Small intestine (tissue), 7 donors: ENCODE measurements around the gene MICU1. TPM values are rescaled to one million over a fixed set of nuclear protein-coding genes. Genes with fewer than 3 reads are reported as not detected.
"Not testable (repeated sequence)": the region's sequence is repeated elsewhere in the genome, so short reads cannot be mapped to it uniquely, and the experiment has no call there.

Experiments used
- DNase-seq, 2 donors: peaks; one replicate each; pipeline versions ENCODE4 v3.0.0 to v3.0.0-alpha.2; 2013
- FAIRE-seq: peaks from 2 replicates; lab custom pipeline; 2012; peaks lifted over from hg19 to GRCh38; lab: Jason Lieb, UNC
- H3K27ac ChIP-seq, 3 donors: one replicate each; pipeline ENCODE4 v1.5.1; 2013; ENCODE audit warnings: low read length in 2 of 3, mild to moderate bottlenecking in 2 of 3, control low read depth in 1 of 3, inconsistent platforms in 1 of 3, low read depth in 1 of 3, moderate library complexity in 1 of 3
- H3K27me3 ChIP-seq, 3 donors: one replicate each; pipeline ENCODE4 v1.6.1; 2013; ENCODE audit warnings: low read length in 3 of 3, inconsistent platforms in 1 of 3; ENCODE audit not compliant: control insufficient read depth in 3 of 3, insufficient read depth in 3 of 3
- H3K36me3 ChIP-seq, 3 donors: one replicate each; pipeline ENCODE4 v1.6.1; 2013; ENCODE audit warnings: low read length in 3 of 3, inconsistent platforms in 1 of 3, low read depth in 1 of 3, mild to moderate bottlenecking in 1 of 3, moderate library complexity in 1 of 3; ENCODE audit not compliant: control insufficient read depth in 3 of 3, insufficient read depth in 2 of 3
- H3K4me1 ChIP-seq, 3 donors: one replicate each; pipeline ENCODE4 v1.6.1; 2013; ENCODE audit warnings: low read length in 2 of 3, inconsistent platforms in 1 of 3, low read depth in 1 of 3, mild to moderate bottlenecking in 1 of 3, moderate library complexity in 1 of 3; ENCODE audit not compliant: control insufficient read depth in 3 of 3, insufficient read depth in 2 of 3
- H3K4me3 ChIP-seq, 3 donors: one replicate each; pipeline ENCODE4 v1.5.1; 2013; ENCODE audit warnings: low read length in 3 of 3, control low read depth in 1 of 3, inconsistent platforms in 1 of 3, low read depth in 1 of 3, mild to moderate bottlenecking in 1 of 3, moderate library complexity in 1 of 3
- H3K9me3 ChIP-seq, 2 donors: one replicate each; pipeline ENCODE4 v1.6.1; 2013; ENCODE audit warnings: low read depth in 1 of 2, low read length in 1 of 2; ENCODE audit not compliant: control insufficient read depth in 2 of 2, insufficient read depth in 1 of 2
- WGBS, 3 donors: extraction: QIAGEN DNeasy Blood & Tissue Kit; methylation state at CpG; one replicate each; pipeline ENCODE4 v1.1.7; 2013; 5-methylcytosine and 5-hydroxymethylcytosine counted together
- polyA plus RNA-seq, 4 donors: library from polyadenylated mRNA; stranded (reverse) in 3 of 4; unstranded in 1 of 4; fragments of 200-250 nt in 3 of 4; fragments of 120-200 nt in 1 of 4; gene quantifications; one replicate each; pipeline versions ENCODE4 v1.2.1 to v1.2.3, GENCODE V29; 2013
- donor health status: healthy with polysubstance abuse.
- donor health status: control.
- donor health status: control.
- donor health status: Bipolar disorder and iron deficiency.
- donor health status: healthy.

MICU1 gene
- polyA plus RNA-seq, 4 donors: 32.5 to 64.1 (median 45.1) TPM

DNA sequence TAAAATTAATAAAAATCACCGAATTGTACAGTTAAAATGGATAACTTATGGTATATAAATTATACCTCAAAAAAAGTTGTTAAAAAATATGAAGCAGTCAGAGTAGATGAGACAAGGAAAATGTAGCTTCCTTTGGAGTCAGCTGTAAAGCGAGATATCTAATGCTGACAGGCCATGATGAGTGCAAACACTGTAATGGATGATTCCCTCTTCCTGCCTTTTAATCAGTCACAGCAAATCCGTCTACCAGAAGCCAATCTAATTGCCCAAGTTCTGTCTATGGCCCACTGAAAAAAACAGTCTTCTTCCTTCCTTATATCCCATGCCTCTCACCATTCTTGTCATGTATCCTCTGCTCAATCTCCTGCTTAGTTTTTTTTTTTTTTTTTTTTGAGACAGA, 211.2 kb downstream of the MICU1 start:
- H3K27ac ChIP-seq: no peak overlapping the region
- no peak for DNase-seq
- H3K9me3 ChIP-seq: no peaks in the 10 kb centered on the region
- H3K27me3 ChIP-seq: no peaks in the 10 kb centered on the region
- peaks cover 0 to 4% (median 0%) of the 10 kb centered on the region in 3 donors for H3K4me1 ChIP-seq
- no peak for FAIRE-seq
- WGBS, 3 donors: 90 to 97% (median 95%) methylated on average over 3 of the region's 3 CpGs
- peaks cover 0 to 9% (median 2%) of the 10 kb centered on the region in 3 donors for H3K36me3 ChIP-seq
- H3K4me3 ChIP-seq: no peak overlapping the region

DNA sequence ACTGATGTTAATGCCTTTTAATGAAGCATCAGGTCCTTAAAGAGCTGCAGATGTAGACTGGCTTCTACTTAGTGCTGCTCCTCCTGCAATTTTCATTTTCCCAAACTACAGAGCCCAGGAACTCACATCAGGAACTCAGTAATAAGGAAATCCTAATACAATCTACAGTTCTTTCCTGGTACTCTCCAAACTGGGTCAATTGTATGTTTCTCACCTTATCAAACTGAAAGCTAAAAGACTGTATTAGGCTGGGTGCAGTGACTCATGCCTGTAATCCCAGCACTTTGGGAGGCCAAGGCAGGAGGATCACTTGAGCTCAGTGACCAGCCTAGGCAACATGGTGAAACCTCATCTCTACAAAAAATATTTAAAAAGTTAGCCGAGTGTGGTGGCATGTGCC, 216.7 kb downstream of the MICU1 start:
- no peak overlapping the region for H3K27ac ChIP-seq
- no peaks in the 10 kb centered on the region for H3K4me1 ChIP-seq
- H3K36me3 ChIP-seq: peaks cover 0 to 11% (median 4%) of the 10 kb centered on the region in 3 donors
- no peaks in the 10 kb centered on the region for H3K27me3 ChIP-seq
- no peaks in the 10 kb centered on the region for H3K9me3 ChIP-seq
- FAIRE-seq (no peak), DNase-seq (no peak)
- 96 to 100% (median 96%) methylated on average over 1 of the region's 1 CpG for WGBS, 3 donors
- H3K4me3 ChIP-seq: no peak overlapping the region

DNA sequence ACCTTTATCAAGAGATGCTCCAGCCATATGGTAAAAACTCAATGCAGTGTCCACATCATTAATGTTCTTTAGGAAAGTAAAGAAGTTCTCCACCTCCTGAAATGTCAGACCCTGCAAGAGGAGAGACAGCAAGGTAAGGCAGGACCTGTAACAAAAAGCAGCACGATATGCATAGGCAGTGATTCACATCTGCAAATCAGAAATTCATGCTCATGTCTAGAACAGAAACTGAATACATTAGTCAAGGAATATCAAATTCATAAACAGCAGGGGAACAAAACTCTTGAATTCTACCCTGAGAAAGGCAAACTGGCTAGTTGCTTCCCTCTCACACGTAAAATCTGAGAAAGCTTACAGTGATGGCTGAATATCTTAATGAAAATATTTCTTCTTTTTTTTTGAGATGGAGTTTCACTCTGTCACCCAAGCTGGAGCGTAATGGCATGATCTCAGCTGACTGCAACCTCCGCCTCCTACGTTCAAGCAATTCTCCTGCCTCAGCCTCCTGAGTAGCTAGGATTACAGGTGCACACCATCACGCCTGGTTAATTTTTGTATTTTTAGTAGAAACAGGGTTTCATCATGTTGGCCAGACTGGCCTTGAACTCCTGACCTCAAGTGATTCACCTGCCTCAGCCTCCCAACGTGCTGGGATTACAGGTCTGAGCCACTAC, 217.8 kb downstream of the MICU1 start:
- FAIRE-seq (no peak), DNase-seq (no peak)
- 84 to 87% (median 85%) methylated on average over 7 of the region's 7 CpGs for WGBS, 3 donors
- no peaks in the 10 kb centered on the region for H3K27me3 ChIP-seq
- H3K27ac ChIP-seq: no peak overlapping the region
- H3K9me3 ChIP-seq: no peaks in the 10 kb centered on the region
- no peaks in the 10 kb centered on the region for H3K4me1 ChIP-seq
- H3K36me3 ChIP-seq: peaks cover 0 to 16% (median 2%) of the 10 kb centered on the region in 3 donors
- no peak overlapping the region for H3K4me3 ChIP-seq

DNA sequence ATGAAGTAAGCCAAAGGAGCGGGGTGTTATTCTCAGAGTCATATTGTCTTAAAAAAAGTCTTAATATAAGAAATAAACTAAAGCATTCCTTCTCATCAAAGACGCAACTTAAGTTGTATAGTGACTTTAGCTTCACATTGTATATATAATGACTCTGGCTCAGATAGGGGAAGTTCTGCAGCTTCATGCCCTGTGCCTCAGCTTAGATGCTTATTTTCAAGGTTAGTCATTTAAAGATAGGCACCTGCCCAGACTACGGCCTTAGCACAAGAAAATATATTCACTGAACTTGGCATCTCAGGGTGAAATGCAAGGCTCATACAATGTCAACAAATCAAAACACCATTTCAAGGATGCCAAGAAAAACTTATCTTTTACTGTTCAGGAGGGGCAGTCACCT, 218.4 kb downstream of the MICU1 start:
- peaks cover 0 to 22% (median 2%) of the 10 kb centered on the region in 3 donors for H3K36me3 ChIP-seq
- H3K4me1 ChIP-seq: no peaks in the 10 kb centered on the region
- no peak overlapping the region for H3K4me3 ChIP-seq
- WGBS, 3 donors: 77 to 89% (median 81%) methylated on average over 3 of the region's 3 CpGs
- H3K27me3 ChIP-seq: no peaks in the 10 kb centered on the region
- FAIRE-seq: no peak
- H3K9me3 ChIP-seq: no peaks in the 10 kb centered on the region
- H3K27ac ChIP-seq: no peak overlapping the region
- no peak for DNase-seq

DNA sequence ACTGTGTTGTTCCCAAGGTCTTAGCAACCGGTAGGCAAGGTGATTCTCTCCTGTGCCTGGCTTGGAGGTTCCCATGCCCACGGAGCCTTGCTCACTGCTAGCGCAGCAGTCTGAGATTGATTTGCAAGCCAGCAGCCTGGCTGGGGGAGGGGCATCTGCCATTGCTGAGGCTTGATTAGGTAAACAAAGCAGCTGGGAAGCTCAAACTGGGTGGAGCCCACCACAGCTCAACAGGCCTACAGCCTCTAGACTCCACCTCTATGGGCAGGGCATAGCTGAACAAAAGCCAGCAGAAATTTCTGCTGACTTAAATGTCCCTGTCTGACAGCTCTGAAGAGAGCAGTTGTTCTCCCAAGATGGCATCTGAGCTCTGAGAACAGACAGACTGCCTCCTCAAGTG, 230.3 kb downstream of the MICU1 start:
- H3K27me3 ChIP-seq, H3K4me1 ChIP-seq, H3K9me3 ChIP-seq, FAIRE-seq, H3K4me3 ChIP-seq, DNase-seq, H3K27ac ChIP-seq: not testable (repeated sequence)
- 88 to 100% (median 92%) methylated on average over 3 of the region's 3 CpGs for WGBS, 3 donors
- peaks cover 0 to 24% (median 2%) of the 10 kb centered on the region in 3 donors for H3K36me3 ChIP-seq

DNA sequence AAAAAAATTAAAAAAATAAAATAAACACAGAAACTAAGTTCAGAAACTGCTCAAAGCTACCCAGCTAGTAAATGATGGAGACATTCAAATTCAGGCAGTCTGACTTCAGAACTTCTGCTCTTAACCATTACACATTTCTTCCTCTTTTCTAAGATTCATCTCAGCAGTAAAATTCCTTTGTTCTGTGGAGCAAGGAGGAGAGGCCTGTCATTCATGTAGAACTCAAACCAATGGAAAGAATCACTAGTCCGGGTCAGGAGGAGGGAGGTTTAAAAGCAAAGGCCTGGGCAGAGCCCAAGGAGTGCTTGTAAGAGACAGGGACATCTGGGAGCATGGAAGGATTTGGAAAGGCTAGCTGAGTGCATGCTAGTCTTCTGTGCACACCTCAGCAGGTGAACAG, 233.3 kb downstream of the MICU1 start:
- WGBS, 3 donors: 82 to 89% (median 88%) methylated on average over 1 of the region's 1 CpG
- H3K27me3 ChIP-seq: no peaks in the 10 kb centered on the region
- peaks cover 0 to 21% (median 4%) of the 10 kb centered on the region in 3 donors for H3K36me3 ChIP-seq
- no peak overlapping the region for H3K4me3 ChIP-seq
- FAIRE-seq (no peak), DNase-seq (no peak)
- H3K9me3 ChIP-seq: peaks cover 0 to 9% of the 10 kb centered on the region in 2 donors
- peaks cover 0 to 7% (median 0%) of the 10 kb centered on the region in 3 donors for H3K4me1 ChIP-seq
- no peak overlapping the region for H3K27ac ChIP-seq

DNA sequence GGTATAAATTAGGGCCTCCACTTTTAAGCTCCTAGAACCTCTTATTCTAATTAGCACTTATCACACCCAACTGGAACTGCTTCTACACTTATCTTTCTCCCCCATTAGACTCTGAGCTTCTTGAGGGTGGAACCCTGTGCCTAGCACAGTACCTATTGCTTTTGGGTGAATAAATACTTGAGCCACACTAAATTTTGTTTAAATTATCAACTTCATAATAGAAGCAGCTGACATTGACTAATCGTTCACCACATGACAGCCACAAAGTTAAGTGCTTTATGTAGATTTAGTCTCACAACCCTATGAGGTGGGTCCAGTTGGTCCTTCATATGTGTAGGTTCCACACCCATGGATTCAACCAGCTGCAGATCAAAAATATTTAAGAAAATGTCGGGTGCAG, 235.1 kb downstream of the MICU1 start:
- H3K27me3 ChIP-seq: no peaks in the 10 kb centered on the region
- FAIRE-seq (no peak), DNase-seq (no peak)
- peaks cover 0 to 7% of the 10 kb centered on the region in 2 donors for H3K9me3 ChIP-seq
- H3K27ac ChIP-seq: no peak overlapping the region
- H3K4me1 ChIP-seq: peaks cover 0 to 7% (median 0%) of the 10 kb centered on the region in 3 donors
- H3K4me3 ChIP-seq: no peak overlapping the region
- 85 to 96% (median 92%) methylated on average over 2 of the region's 2 CpGs for WGBS, 3 donors
- peaks cover 0 to 22% (median 5%) of the 10 kb centered on the region in 3 donors for H3K36me3 ChIP-seq

DNA sequence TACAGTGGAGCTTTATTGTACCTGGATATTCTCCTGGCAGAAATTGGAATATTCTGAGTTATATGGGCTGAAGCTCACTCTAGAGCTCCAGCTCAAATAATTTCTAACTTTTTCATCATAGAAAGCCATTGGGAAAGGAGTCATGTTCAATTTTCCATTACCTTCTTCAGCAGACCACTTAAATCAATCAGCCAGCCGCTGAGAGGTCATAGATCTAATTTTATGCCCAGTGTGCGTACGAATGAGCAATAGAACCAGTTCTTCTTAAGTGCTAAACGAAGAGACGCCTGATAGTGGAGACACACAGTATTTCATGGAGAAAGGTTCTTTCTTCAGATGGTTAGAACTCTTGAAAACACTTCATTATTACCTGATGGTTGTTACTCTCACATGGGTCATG, 236.2 kb downstream of the MICU1 start:
- H3K27ac ChIP-seq: no peak overlapping the region
- DNase-seq: peak; percentile 5 to 23
- H3K4me1 ChIP-seq: peaks cover 0 to 7% (median 0%) of the 10 kb centered on the region in 3 donors
- H3K4me3 ChIP-seq: no peak overlapping the region
- H3K9me3 ChIP-seq: no peaks in the 10 kb centered on the region
- no peaks in the 10 kb centered on the region for H3K27me3 ChIP-seq
- WGBS, 3 donors: 47 to 71% (median 56%) methylated on average over 5 of the region's 5 CpGs
- peaks cover 0 to 19% (median 6%) of the 10 kb centered on the region in 3 donors for H3K36me3 ChIP-seq
- no peak for FAIRE-seq
